Measurements from ENCODE around the gene ABHD17C. TPM values are rescaled to one million over a fixed set of nuclear protein-coding genes. Genes with fewer than 3 reads are reported as not detected.

Gene ABHD17C
- total RNA-seq, 1 experiment from 2014 or later: 7.2 TPM

GRCh38 chr15:80689716-80690115 lies 5.4 kb upstream of the ABHD17C start:
- DNase-seq (ENCODE audit: low read depth): peak; percentile 9

GRCh38 chr15:80691575-80691974 lies 3.5 kb upstream of the ABHD17C start:
- DNase-seq (ENCODE audit: low read depth): no peak

GRCh38 chr15:80693682-80694610 lies 1.2 kb upstream of the ABHD17C start:
- DNase-seq (ENCODE audit: low read depth): peak; percentile 25

GRCh38 chr15:80694611-80695098 lies 455 bp upstream of the ABHD17C start:
- peak; percentile 48 for DNase-seq (ENCODE audit: low read depth)

- peak; percentile 56 for DNase-seq (ENCODE audit: low read depth)
Measured at GRCh38 chr15:80695911-80696661, 976 bp downstream of the ABHD17C start.

- DNase-seq (ENCODE audit: low read depth): no peak
Measured at GRCh38 chr15:80697075-80697685, 2.1 kb downstream of the ABHD17C start.

GRCh38 chr15:80698676-80699075 lies 3.6 kb downstream of the ABHD17C start:
- DNase-seq (ENCODE audit: low read depth): peak; percentile 19

- DNase-seq (ENCODE audit: low read depth): peak; percentile 39
Measured at GRCh38 chr15:80699981-80700380, 4.9 kb downstream of the ABHD17C start.

GRCh38 chr15:80701676-80702311 lies 6.7 kb downstream of the ABHD17C start:
- DNase-seq (ENCODE audit: low read depth): no peak

- no peak for DNase-seq (ENCODE audit: low read depth)
Measured at GRCh38 chr15:80703081-80703480, 8.0 kb downstream of the ABHD17C start.

GRCh38 chr15:80703965-80704364 lies 8.9 kb downstream of the ABHD17C start:
- no peak for DNase-seq (ENCODE audit: low read depth)

- DNase-seq (ENCODE audit: low read depth): no peak
Measured at GRCh38 chr15:80706161-80706560, 11.1 kb downstream of the ABHD17C start.

- DNase-seq (ENCODE audit: low read depth): no peak
Measured at GRCh38 chr15:80709542-80709941, 14.4 kb downstream of the ABHD17C start.

- DNase-seq (ENCODE audit: low read depth): peak; percentile 66
Measured at GRCh38 chr15:80710635-80711554, 15.8 kb downstream of the ABHD17C start.

- no peak for DNase-seq (ENCODE audit: low read depth)
Measured at GRCh38 chr15:80711886-80712285, 16.8 kb downstream of the ABHD17C start.

- no peak for DNase-seq (ENCODE audit: low read depth)
Measured at GRCh38 chr15:80712956-80713355, 17.8 kb downstream of the ABHD17C start.

- DNase-seq (ENCODE audit: low read depth): no peak
Measured at GRCh38 chr15:80721476-80721875, 26.4 kb downstream of the ABHD17C start.

- DNase-seq (ENCODE audit: low read depth): no peak
Measured at GRCh38 chr15:80722811-80723210, 27.7 kb downstream of the ABHD17C start.

- DNase-seq (ENCODE audit: low read depth): no peak
Measured at GRCh38 chr15:80727196-80727595, 32.1 kb downstream of the ABHD17C start.

- DNase-seq (ENCODE audit: low read depth): no peak
Measured at GRCh38 chr15:80727596-80727995, 32.5 kb downstream of the ABHD17C start.

- no peak for DNase-seq (ENCODE audit: low read depth)
Measured at GRCh38 chr15:80730387-80730786, 35.3 kb downstream of the ABHD17C start.

Measured in M059J (cell line).